Loucy (cell line): ENCODE measurements around the gene KATNAL2.

Experiments used
- H2AFZ ChIP-seq: fragments of 200-600 bp; sonication (generic); 2 replicates; pipeline ENCODE4 v1.6.0; 2016; ENCODE audit warnings: antibody characterized with exemption, mild to moderate bottlenecking, low read length, moderate library complexity
- H3F3A ChIP-seq: fragments of 200-600 bp; 2 replicates; pipeline ENCODE4 v1.6.0; 2016; ENCODE audit warnings: antibody characterized with exemption, low read depth, mild to moderate bottlenecking
- H3K27me3 ChIP-seq: fragments of 200-600 bp; sonication (generic); 2 replicates; pipeline ENCODE4 v1.6.1; 2014; ENCODE audit warnings: low read length, mild to moderate bottlenecking; ENCODE audit not compliant: insufficient read depth, poor library complexity, severe bottlenecking
- H3K36me3 ChIP-seq: fragments of 200-600 bp; sonication (generic); 2 replicates; pipeline ENCODE4 v1.6.1; 2016; ENCODE audit warnings: low read length; ENCODE audit not compliant: insufficient read depth
- H3K4me1 ChIP-seq: fragments of 200-600 bp; sonication (generic); 2 replicates; pipeline ENCODE4 v1.5.1; 2014; ENCODE audit warnings: low read length, mild to moderate bottlenecking; ENCODE audit not compliant: insufficient read depth, poor library complexity, severe bottlenecking
- H3K4me2 ChIP-seq: fragments of 200-600 bp; sonication (generic); 2 replicates; pipeline ENCODE4 v1.6.0; 2014; ENCODE audit warnings: antibody characterized with exemption, low read length, low read depth, mild to moderate bottlenecking; ENCODE audit not compliant: poor library complexity, severe bottlenecking
- H3K4me3 ChIP-seq: fragments of 200-600 bp; sonication (generic); 2 replicates; pipeline ENCODE4 v1.5.1; 2014; ENCODE audit warnings: low read length, mild to moderate bottlenecking, mixed read lengths; ENCODE audit not compliant: poor library complexity, severe bottlenecking
- H3K79me2 ChIP-seq: fragments of 200-600 bp; sonication (generic); 2 replicates; pipeline ENCODE4 v1.6.1; 2014; ENCODE audit warnings: low read length; ENCODE audit not compliant: insufficient read depth
- H3K9ac ChIP-seq: fragments of 200-600 bp; sonication (generic); 2 replicates; pipeline ENCODE4 v1.6.0; 2014; ENCODE audit warnings: mild to moderate bottlenecking, low read depth, low read length, moderate library complexity; ENCODE audit not compliant: poor library complexity, severe bottlenecking
- H3K9me2 ChIP-seq: fragments of 200-600 bp; sonication (generic); replicated peaks from 2 replicates; pipeline ENCODE4 v1.6.1; 2016; ENCODE audit warnings: low read depth, low read length, mixed read lengths
- H3K9me3 ChIP-seq: fragments of 200-600 bp; sonication (generic); 2 replicates; pipeline ENCODE4 v1.6.1; 2014; ENCODE audit warnings: mild to moderate bottlenecking, antibody characterized with exemption, low read length, low read depth; ENCODE audit not compliant: insufficient read depth
- H4K20me1 ChIP-seq: fragments of 200-600 bp; sonication (generic); 2 replicates; pipeline ENCODE4 v1.6.0; 2014; ENCODE audit warnings: antibody characterized with exemption, low read length, mild to moderate bottlenecking; ENCODE audit not compliant: insufficient read depth, poor library complexity, severe bottlenecking
- EZH2phosphoT487 ChIP-seq: fragments of 200-600 bp; IDR thresholded peaks from 2 replicates; pipeline ENCODE4 v1.6.1; 2018; ENCODE audit warnings: antibody characterized with exemption, mild to moderate bottlenecking, moderate library complexity, borderline replicate concordance
- TF ChIP-seq, protein P1 (sequence below): fragments of 200-600 bp; sonication (generic); conservative IDR thresholded peaks from 2 replicates; pipeline ENCODE4 v1.5.1; 2014; ENCODE audit warnings: mild to moderate bottlenecking, antibody characterized with exemption, low read length

The KATNAL2 gene

DNA sequence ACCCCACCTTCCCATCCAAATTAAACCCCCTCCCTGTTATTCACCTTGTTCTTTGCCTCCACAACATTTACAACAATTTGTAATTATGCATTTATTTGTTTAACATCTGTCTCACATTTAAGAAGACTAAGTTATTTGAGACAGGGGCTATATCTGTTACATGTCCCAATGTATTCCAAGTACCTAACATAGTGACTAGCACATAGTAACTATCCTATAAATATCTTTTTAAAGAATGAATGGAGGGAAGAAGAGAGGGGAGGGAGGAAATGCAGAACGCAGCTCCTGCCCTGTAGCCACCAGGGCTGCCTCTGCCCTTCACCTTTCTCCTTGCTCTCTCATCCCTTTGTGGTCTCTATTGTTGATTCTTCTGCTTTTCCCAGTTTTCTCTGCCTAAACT, 192.3 kb downstream of the KATNAL2 start:
- Histone ChIP-seq H4K20me1 (no peaks in the 10 kb centered on the region), H3K4me3 (no peak overlapping the region), H3K9ac (no peak overlapping the region), H3K79me2 (no peaks in the 10 kb centered on the region), H3K9me3 (no peaks in the 10 kb centered on the region), H2AFZ (no peak overlapping the region), H3K4me1 (no peaks in the 10 kb centered on the region), H3K9me2 (no peaks in the 10 kb centered on the region), H3K27me3 (no peaks in the 10 kb centered on the region), H3F3A (no peaks in the 10 kb centered on the region), H3K4me2 (no peak overlapping the region), H3K36me3 (peaks cover 31% of the 10 kb centered on the region; the same call in 1 of the 2 replicates)
- TF ChIP-seq, protein P1, sequence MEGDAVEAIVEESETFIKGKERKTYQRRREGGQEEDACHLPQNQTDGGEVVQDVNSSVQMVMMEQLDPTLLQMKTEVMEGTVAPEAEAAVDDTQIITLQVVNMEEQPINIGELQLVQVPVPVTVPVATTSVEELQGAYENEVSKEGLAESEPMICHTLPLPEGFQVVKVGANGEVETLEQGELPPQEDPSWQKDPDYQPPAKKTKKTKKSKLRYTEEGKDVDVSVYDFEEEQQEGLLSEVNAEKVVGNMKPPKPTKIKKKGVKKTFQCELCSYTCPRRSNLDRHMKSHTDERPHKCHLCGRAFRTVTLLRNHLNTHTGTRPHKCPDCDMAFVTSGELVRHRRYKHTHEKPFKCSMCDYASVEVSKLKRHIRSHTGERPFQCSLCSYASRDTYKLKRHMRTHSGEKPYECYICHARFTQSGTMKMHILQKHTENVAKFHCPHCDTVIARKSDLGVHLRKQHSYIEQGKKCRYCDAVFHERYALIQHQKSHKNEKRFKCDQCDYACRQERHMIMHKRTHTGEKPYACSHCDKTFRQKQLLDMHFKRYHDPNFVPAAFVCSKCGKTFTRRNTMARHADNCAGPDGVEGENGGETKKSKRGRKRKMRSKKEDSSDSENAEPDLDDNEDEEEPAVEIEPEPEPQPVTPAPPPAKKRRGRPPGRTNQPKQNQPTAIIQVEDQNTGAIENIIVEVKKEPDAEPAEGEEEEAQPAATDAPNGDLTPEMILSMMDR = no peak
- TF ChIP-seq EZH2phosphoT487 = no peak

DNA sequence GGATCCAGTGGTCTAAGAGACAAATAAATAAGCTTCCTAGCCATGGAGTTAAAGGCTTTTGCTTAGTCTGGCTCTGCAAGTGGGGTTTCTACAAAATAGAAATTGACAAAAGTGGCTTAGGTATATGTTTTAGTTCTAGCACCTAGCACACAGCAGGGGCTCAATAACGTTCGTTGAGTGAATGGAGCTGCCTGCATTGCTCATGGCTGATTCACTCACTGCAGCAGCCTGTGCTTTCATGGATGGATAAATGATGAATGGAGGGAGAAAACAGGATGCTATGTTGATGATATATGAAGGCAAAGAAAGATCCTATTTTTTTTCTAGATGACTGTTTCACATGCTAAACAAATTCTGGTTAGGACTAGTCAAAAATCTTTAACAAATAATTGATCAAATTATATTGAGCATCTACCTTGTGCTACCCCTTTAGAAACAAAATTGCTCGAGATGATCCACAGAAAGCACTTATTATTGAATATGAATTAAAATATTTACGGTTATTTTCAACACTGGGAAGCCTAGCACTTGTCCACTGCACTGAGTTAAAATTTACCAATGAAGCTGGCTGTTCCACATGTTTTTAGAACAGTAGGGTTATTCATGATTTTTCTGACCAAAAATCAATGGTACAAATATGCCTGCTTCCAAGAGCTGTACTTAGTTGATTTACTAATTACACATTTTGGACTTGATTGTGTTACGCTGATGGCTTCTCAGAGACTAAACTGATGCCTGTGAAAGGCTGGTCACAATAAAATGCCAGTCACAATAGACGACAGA, 193.3 kb downstream of the KATNAL2 start:
- H3K27me3 ChIP-seq = no peaks in the 10 kb centered on the region
- no peak overlapping the region for H3K4me2 ChIP-seq
- peaks cover 31% of the 10 kb centered on the region; the same call in 1 of the 2 replicates for H3K36me3 ChIP-seq

DNA sequence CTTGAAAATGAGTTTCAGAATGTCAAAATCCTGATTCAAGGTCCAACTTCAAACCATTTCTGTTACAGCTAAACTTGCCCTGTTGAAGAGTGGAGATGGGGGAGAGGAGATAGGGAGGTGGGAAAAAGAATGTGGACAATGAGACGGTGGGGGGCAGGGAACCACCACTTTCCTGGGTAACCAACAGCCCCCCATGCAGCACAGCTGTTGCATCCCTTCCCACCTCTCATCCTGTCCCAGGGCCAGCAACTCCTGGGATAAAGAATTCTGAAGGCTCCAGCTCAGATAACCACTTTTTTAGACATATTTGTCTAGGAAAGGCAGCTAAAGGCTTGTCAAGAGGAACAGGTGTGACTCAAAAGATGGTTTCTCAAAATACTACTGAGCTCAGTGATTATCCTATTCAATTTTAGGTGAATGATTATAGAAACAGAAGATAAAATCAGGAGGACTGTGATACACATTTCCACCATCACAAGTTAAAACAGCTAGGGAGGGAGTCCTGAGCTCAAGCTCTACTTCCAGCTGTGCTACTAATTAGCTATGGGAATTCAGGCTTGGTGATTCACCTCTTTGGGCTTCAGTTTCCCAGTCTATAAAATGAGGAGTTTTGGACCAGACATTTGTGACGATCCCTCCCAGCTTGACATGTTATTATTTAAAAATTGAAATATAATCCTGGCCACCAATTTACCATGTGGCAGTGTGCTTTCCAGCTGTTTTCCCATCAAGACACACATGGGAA, 196.6 kb downstream of the KATNAL2 start:
- Histone ChIP-seq H3K9me2 (no peaks in the 10 kb centered on the region), H3K79me2 (no peaks in the 10 kb centered on the region), H3K9me3 (no peaks in the 10 kb centered on the region), H3F3A (no peaks in the 10 kb centered on the region), H3K4me2 (no peak overlapping the region), H3K36me3 (peaks cover 35% of the 10 kb centered on the region; the same call in 1 of the 2 replicates), H2AFZ (no peak overlapping the region), H3K9ac (no peak overlapping the region), H4K20me1 (no peaks in the 10 kb centered on the region), H3K4me3 (no peak overlapping the region), H3K4me1 (no peaks in the 10 kb centered on the region), H3K27me3 (no peaks in the 10 kb centered on the region)
- TF ChIP-seq EZH2phosphoT487 = no peak
- TF ChIP-seq, protein P1 = no peak

More for the DNA sequence above, 193.3 kb downstream of the KATNAL2 start:
- Histone ChIP-seq H4K20me1 (no peaks in the 10 kb centered on the region), H3K9me2 (no peaks in the 10 kb centered on the region), H3K9ac (no peak overlapping the region), H3F3A (no peaks in the 10 kb centered on the region), H2AFZ (no peak overlapping the region), H3K9me3 (no peaks in the 10 kb centered on the region), H3K4me3 (no peak overlapping the region), H3K79me2 (no peaks in the 10 kb centered on the region), H3K4me1 (no peaks in the 10 kb centered on the region)
- TF ChIP-seq, protein P1 = no peak
- TF ChIP-seq EZH2phosphoT487 = no peak
